Glomerular endothelial cell (primary cell): Measurements from ENCODE around the gene SIT1. TPM values are rescaled to one million over a fixed set of nuclear protein-coding genes. Genes with fewer than 3 reads are reported as not detected.
"Not testable (repeated sequence)": the region's sequence is repeated elsewhere in the genome, so short reads cannot be mapped to it uniquely, and the experiment has no call there.

Experiments used
- DNase-seq: peaks from one replicate; pipeline ENCODE4 v3.0.0-alpha.2; 2011; ENCODE audit warnings: low read depth, low spot score; ENCODE audit errors: extremely low read depth
- total RNA-seq: library from RNA; depleted of rRNA; stranded (reverse); fragments of >200 nt; gene quantifications from 2 replicates; pipeline ENCODE4 v1.2.3, GENCODE V29; 2015

Gene SIT1
- total RNA-seq, 1 donor from 2014 or later = not detected

GRCh38 chr9:35660966-35661415, 10.3 kb upstream of the SIT1 start:
- no peak for DNase-seq

DNA sequence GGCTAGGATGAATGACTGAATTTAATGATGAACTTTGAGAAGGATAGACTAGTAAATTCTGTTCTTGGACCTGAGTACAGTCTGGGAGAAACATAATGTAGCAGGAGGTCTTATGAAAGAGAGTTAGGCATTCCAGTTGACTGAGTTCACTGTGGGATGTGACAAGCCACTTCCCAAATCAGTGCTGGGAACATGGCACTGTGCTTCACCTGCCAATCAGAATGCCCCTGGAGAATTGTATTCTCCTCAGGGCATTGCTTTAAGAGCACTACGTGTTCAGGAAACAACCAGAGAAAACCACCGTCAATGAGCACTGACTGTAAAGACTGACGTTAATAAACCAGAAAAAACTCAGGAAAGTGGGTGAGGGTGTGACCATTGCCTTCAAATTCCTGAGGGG, 8.6 kb upstream of the SIT1 start:
- no peak for DNase-seq

GRCh38 chr9:35658968-35659220, 8.2 kb upstream of the SIT1 start:
- no peak for DNase-seq

DNA sequence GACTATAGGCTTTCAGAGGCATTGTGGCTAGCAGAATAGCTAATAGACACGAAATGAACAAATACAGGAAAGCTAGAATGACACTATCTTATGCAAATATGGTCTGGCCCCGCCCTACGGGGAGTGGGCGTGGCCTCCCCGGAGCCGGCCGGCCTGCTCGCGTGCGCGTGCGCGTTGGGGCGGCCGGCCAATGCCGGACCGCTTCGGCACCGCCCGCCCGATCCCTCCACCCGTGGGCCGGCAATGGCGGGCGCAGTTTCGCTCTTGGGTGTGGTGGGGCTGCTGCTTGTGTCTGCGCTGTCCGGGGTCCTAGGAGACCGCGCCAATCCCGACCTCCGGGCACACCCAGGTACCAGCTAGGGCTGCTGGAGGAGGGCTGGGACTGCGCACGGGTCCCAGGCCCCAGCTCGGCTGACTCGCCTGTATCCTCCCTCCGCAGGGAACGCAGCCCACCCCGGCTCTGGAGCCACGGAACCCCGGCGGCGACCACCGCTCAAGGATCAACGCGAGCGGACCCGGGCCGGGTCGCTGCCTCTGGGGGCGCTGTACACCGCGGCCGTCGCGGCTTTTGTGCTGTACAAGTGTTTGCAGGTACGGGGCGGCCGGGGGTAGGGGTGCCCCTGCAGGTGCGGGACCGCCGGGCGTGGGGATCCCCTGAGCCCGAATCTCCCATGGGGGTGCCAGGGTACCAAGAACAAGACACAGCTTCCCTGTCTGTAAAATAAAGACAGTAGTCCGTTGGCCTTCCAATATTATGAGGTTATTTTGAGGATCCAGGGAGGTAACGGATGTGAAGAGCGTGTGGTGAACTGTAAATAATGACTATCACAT, 7.6 kb upstream of the SIT1 start, which contains the start of gene CCDC107:
CCDC107 (plus strand) TSS at position 156 of the 831 bp plus-strand sequence; CDS start at position 244, 88 bp downstream.
- peak; percentile 60 for DNase-seq

GRCh38 chr9:35657546-35658136, 6.9 kb upstream of the SIT1 start, which contains the start of gene RMRP:
Gene RMRP, minus strand, starts transcription at chr9:35658019.
- DNase-seq = peak; percentile 97

GRCh38 chr9:35656831-35657545, 6.3 kb upstream of the SIT1 start:
- DNase-seq = no peak

- DNase-seq = no peak
Measured at GRCh38 chr9:35656348-35656747, 5.6 kb upstream of the SIT1 start.

GRCh38 chr9:35653611-35654010, 2.9 kb upstream of the SIT1 start:
- DNase-seq = no peak

DNA sequence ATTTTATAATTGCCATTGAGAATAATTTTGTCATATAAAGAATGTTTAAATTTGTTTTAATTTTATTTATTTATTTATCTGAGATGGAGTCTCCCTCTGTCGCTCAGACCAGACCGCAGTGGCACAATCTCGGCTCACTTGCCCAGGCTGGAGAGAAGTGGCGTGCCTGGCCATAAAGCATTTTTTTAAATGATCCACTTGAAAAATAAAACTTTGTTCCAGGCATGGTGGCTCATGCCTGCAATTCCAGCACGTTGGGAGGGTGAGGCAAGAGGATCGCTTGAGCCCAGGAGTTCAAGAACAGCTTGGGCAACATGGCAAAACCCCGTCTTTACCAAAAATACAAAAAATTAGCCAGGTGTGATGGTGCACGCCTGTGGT, 2.1 kb upstream of the SIT1 start:
- no peak for DNase-seq

GRCh38 chr9:35651956-35652828, 1.5 kb upstream of the SIT1 start:
- no peak for DNase-seq

GRCh38 chr9:35649431-35650340, 1.0 kb downstream of the SIT1 start:
- no peak for DNase-seq

- DNase-seq = no peak
Measured at GRCh38 chr9:35646533-35647265, 4.0 kb downstream of the SIT1 start.

GRCh38 chr9:35646153-35646532, 4.6 kb downstream of the SIT1 start:
- no peak for DNase-seq

- DNase-seq = not testable (repeated sequence)
Measured at GRCh38 chr9:35645736-35646135, 5.0 kb downstream of the SIT1 start.

DNA sequence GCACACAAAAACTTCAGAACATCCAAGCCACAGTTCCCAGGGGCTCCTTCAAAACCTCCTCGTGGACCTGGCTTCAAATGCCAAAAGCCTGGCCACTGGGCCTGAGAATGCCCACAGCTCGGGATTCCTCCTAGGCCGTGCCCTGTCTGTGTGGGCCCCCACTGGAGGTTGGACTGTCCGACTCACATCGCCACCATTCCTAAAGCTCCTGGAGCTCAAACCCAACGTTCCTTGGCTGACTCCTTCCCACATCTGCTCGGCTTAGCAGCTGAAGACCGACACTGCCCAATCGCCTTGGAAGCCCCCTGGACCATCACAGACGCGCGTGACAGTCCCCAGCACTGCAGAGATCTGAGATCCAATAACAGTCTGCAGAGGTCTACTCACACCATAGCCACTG, 7.7 kb downstream of the SIT1 start:
- DNase-seq = no peak

- not testable (repeated sequence) for DNase-seq
Measured at GRCh38 chr9:35641478-35641877, 9.3 kb downstream of the SIT1 start.

GRCh38 chr9:35640431-35640830, 10.3 kb downstream of the SIT1 start:
- not testable (repeated sequence) for DNase-seq

GRCh38 chr9:35639631-35640030, 11.1 kb downstream of the SIT1 start:
- no peak for DNase-seq

DNA sequence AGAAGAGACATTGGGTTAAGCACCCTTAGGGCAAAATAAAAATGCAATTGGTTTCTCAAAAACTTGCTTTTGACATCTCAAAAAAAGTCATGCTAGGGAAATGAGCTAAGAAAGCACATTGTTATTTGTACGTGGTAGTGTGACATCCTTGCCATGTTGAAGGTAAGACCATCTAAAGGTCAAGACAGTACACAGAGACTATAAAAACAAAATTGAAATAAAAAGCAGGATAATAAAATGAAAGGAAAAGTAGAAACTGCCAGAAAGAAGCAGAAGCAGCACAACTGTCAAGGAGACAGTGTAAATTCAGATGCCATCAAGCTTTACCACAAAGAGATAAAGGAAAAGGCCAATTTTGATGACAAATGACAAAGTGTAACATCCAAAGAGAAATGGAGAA, 11.5 kb downstream of the SIT1 start:
- not testable (repeated sequence) for DNase-seq
